Keratinocyte (primary cell): ENCODE measurements around the gene EBF3. TPM values are rescaled to one million over a fixed set of nuclear protein-coding genes. Genes with fewer than 3 reads are reported as not detected.

Source experiments
- DNase-seq: peaks from one replicate; pipeline ENCODE4 v3.0.0-alpha.2; 2011; ENCODE audit warnings: low read depth, missing footprints, low spot score
- FAIRE-seq: peaks from 2 replicates; lab custom pipeline; 2011; peaks lifted over from hg19 to GRCh38; lab: Jason Lieb, UNC
- H2AFZ ChIP-seq: 2 replicates; pipeline ENCODE4 v1.6.0; 2012; ENCODE audit warnings: low read length, control low read depth, inconsistent platforms; ENCODE audit not compliant: control insufficient read depth
- H3K27ac ChIP-seq: 2 replicates; pipeline ENCODE4 v1.5.1; 2011; ENCODE audit warnings: low read length; ENCODE audit not compliant: control insufficient read depth, insufficient read depth
- H3K27me3 ChIP-seq: 3 replicates; pipeline ENCODE4 v1.6.0; 2011; ENCODE audit warnings: low read length; ENCODE audit not compliant: control insufficient read depth, insufficient read depth; ENCODE audit errors: extremely low read depth
- H3K36me3 ChIP-seq, 2 experiments: 2 replicates in 1 of 2; 3 replicates in 1 of 2; pipeline ENCODE4 v1.5.1; 2011; ENCODE audit warnings: low read length in 2 of 2, mild to moderate bottlenecking in 1 of 2; ENCODE audit not compliant: control insufficient read depth in 2 of 2, insufficient read depth in 2 of 2; ENCODE audit errors: extremely low read depth in 1 of 2
- H3K4me1 ChIP-seq: 3 replicates; pipeline ENCODE4 v1.5.1; 2011; ENCODE audit warnings: low read length; ENCODE audit not compliant: control insufficient read depth, insufficient read depth; ENCODE audit errors: extremely low read depth
- H3K4me2 ChIP-seq: 3 replicates; pipeline ENCODE4 v1.6.0; 2011; ENCODE audit warnings: low read depth, low read length; ENCODE audit not compliant: control insufficient read depth, insufficient read depth; ENCODE audit errors: extremely low read depth
- H3K4me3 ChIP-seq, 3 experiments: fragments of 200-600 bp in 1 of 3; sonication (generic) in 1 of 3; 2 replicates in 2 of 3; 3 replicates in 1 of 3; pipeline ENCODE4 v1.5.1; 2011 to 2016; ENCODE audit warnings: low read length in 3 of 3, mild to moderate bottlenecking in 3 of 3, control low read depth in 2 of 3, inconsistent platforms in 1 of 3, low read depth in 1 of 3, mixed read lengths in 1 of 3, mixed run types in 1 of 3, moderate library complexity in 1 of 3; ENCODE audit not compliant: control insufficient read depth in 2 of 3, insufficient read depth in 2 of 3; ENCODE audit errors: extremely low read depth in 1 of 3
- H3K79me2 ChIP-seq: 2 replicates; pipeline ENCODE4 v1.6.0; 2012; ENCODE audit warnings: low read length; ENCODE audit not compliant: control insufficient read depth, insufficient read depth
- H3K9ac ChIP-seq: 3 replicates; pipeline ENCODE4 v1.6.0; 2011; ENCODE audit warnings: low read length; ENCODE audit not compliant: control insufficient read depth, insufficient read depth; ENCODE audit errors: extremely low read depth
- H3K9me1 ChIP-seq: 3 replicates; pipeline ENCODE4 v1.6.0; 2011; ENCODE audit warnings: low read length; ENCODE audit not compliant: control insufficient read depth, insufficient read depth; ENCODE audit errors: extremely low read depth
- H3K9me3 ChIP-seq: 2 replicates; pipeline ENCODE4 v1.5.1; 2012; ENCODE audit warnings: low read depth, low read length; ENCODE audit not compliant: control insufficient read depth
- H4K20me1 ChIP-seq: 3 replicates; pipeline ENCODE4 v1.6.0; 2011; ENCODE audit warnings: low read length; ENCODE audit not compliant: control insufficient read depth, insufficient read depth; ENCODE audit errors: extremely low read depth
- EZH2 ChIP-seq: IDR thresholded peaks from one replicate; pipeline ENCODE4 v1.6.1; 2012; ENCODE audit warnings: inconsistent platforms, mild to moderate bottlenecking, low read length, moderate library complexity
- dilution Hi-C: fragments of 300-500 bp; cut with MboI; formaldehyde crosslinking; loops from one replicate; pipeline ENCODE4 v1.7.0; 2020; ENCODE audit warnings: low sequenced_read_pairs; ENCODE audit not compliant: extremely low pct_ligation_motif_present
- polyA plus RNA-seq, 5 experiments: library from polyadenylated mRNA; depleted of rRNA in 3 of 5; stranded (reverse) in 3 of 5; stranded (forward) in 1 of 5; unstranded in 1 of 5; fragments of >200 nt; gene quantifications; 1 replicate in 1 of 5; 2 replicates in 3 of 5; 3 replicates in 1 of 5; pipeline versions ENCODE4 v1.2.1 to v1.2.3, GENCODE V29; 2011 to 2012; ENCODE audit warnings: missing spikeins in 2 of 5, low read depth in 1 of 5, low replicate concordance in 1 of 5
- TF ChIP-seq, protein P1 (sequence below), 3 experiments: IDR thresholded peaks in 1 of 3; conservative IDR thresholded peaks in 1 of 3; optimal IDR thresholded peaks in 1 of 3; 2 replicates in 2 of 3; 3 replicates in 1 of 3; pipeline versions ENCODE3 to v1.5.1; 2011; ENCODE audit warnings: low read length in 3 of 3, mild to moderate bottlenecking in 3 of 3, moderate library complexity in 2 of 3, control low read depth in 1 of 3, inconsistent platforms in 1 of 3; ENCODE audit not compliant: insufficient read depth in 2 of 3; ENCODE audit errors: extremely low read depth in 1 of 3

Gene EBF3
- polyA plus RNA-seq, 1 donor (not counting 4 experiments of a cell fraction or from before 2014, with no cell fraction given): not detected

- Histone ChIP-seq H2AFZ (no peak overlapping the region), H3K9me1 (no peaks in the 10 kb centered on the region), H3K4me2 (no peak overlapping the region), H3K4me1 (no peaks in the 10 kb centered on the region), H3K4me3 (no peak overlapping the region), H3K79me2 (no peaks in the 10 kb centered on the region), H3K27ac (no peak overlapping the region), H3K36me3 (no peaks in the 10 kb centered on the region), H3K27me3 (no peaks in the 10 kb centered on the region), H3K9me3 (no peaks in the 10 kb centered on the region), H4K20me1 (no peaks in the 10 kb centered on the region), H3K9ac (no peak overlapping the region)
- TF ChIP-seq, protein P1, sequence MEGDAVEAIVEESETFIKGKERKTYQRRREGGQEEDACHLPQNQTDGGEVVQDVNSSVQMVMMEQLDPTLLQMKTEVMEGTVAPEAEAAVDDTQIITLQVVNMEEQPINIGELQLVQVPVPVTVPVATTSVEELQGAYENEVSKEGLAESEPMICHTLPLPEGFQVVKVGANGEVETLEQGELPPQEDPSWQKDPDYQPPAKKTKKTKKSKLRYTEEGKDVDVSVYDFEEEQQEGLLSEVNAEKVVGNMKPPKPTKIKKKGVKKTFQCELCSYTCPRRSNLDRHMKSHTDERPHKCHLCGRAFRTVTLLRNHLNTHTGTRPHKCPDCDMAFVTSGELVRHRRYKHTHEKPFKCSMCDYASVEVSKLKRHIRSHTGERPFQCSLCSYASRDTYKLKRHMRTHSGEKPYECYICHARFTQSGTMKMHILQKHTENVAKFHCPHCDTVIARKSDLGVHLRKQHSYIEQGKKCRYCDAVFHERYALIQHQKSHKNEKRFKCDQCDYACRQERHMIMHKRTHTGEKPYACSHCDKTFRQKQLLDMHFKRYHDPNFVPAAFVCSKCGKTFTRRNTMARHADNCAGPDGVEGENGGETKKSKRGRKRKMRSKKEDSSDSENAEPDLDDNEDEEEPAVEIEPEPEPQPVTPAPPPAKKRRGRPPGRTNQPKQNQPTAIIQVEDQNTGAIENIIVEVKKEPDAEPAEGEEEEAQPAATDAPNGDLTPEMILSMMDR (optimal IDR thresholded peaks at IDR 0.05 in 1 of 3, IDR thresholded peaks at IDR 0.05 in 1 of 3, conservative IDR thresholded peaks at IDR 0.05 in 1 of 3; ENCODE audit: extremely low read depth in 1 of 3, insufficient read depth in 2 of 3, low read length in 3 of 3): no peak
- TF ChIP-seq EZH2: no peak
- DNase-seq (no peak), FAIRE-seq (no peak)
- dilution Hi-C loops: no loop called here
These were observed 90.7 kb downstream of the EBF3 start for GRCh38 chr10:129873351-129873750.

DNA sequence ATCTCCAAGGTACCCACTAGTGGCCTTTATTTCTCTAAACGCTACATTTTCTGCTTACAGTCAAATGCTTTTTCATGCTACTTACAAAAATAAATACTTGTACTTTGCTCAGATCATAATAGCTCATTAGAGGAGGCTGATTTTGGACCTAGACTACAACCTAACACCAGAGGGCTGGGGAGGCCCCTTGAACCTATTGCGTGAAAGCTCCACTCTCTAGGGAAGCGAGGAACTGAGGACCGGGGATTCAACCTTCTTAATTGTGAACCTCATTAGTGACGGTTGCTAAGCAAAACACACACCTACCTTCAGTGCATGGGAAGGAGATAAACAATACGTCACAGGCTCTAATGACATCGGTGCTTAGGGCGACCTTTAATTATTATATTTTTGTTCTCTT lies 92.1 kb downstream of the EBF3 start:
- no peaks in the 10 kb centered on the region for H3K27me3 ChIP-seq
- FAIRE-seq: no peak
- H3K4me2 ChIP-seq: no peak overlapping the region
- H3K79me2 ChIP-seq: no peaks in the 10 kb centered on the region
- H3K9ac ChIP-seq: no peak overlapping the region
- no peaks in the 10 kb centered on the region for H3K9me1 ChIP-seq
- TF ChIP-seq EZH2: no peak
- no peaks in the 10 kb centered on the region for H3K9me3 ChIP-seq
- no peaks in the 10 kb centered on the region for H3K4me1 ChIP-seq
- no peaks in the 10 kb centered on the region for H4K20me1 ChIP-seq
- H2AFZ ChIP-seq: no peak overlapping the region
- no peak overlapping the region for H3K27ac ChIP-seq
- DNase-seq: no peak
- H3K36me3 ChIP-seq: no peaks in the 10 kb centered on the region
- dilution Hi-C loops: no loop called here
- H3K4me3 ChIP-seq: no peak overlapping the region

- Histone ChIP-seq H3K36me3 (no peaks in the 10 kb centered on the region), H3K9ac (no peak overlapping the region), H4K20me1 (no peaks in the 10 kb centered on the region), H3K4me3 (no peak overlapping the region), H3K4me1 (no peaks in the 10 kb centered on the region), H3K4me2 (no peak overlapping the region), H2AFZ (no peak overlapping the region), H3K27me3 (no peaks in the 10 kb centered on the region), H3K79me2 (no peaks in the 10 kb centered on the region), H3K9me3 (peaks cover 4% of the 10 kb centered on the region), H3K9me1 (no peaks in the 10 kb centered on the region), H3K27ac (no peak overlapping the region)
- TF ChIP-seq EZH2: no peak
- TF ChIP-seq, protein P1 (optimal IDR thresholded peaks at IDR 0.05 in 1 of 3, IDR thresholded peaks at IDR 0.05 in 1 of 3, conservative IDR thresholded peaks at IDR 0.05 in 1 of 3; ENCODE audit: extremely low read depth in 1 of 3, insufficient read depth in 2 of 3, low read length in 3 of 3): no peak
- DNase-seq: no peak
- FAIRE-seq: no peak
- dilution Hi-C loops: no loop called here
These were observed 93.0 kb downstream of the EBF3 start for GRCh38 chr10:129870961-129871621.
